K562 treated with DMSO at 1 percent for 24 hours (cell line): ENCODE measurements around the gene DKK3. TPM values are rescaled to one million over a fixed set of nuclear protein-coding genes. Genes with fewer than 3 reads are reported as not detected.

Experiments used
- total RNA-seq: library from RNA; unstranded; fragments of 300-600 nt; gene quantifications from 2 replicates; pipeline ENCODE4 v1.2.3, GENCODE V29; 2022; ENCODE audit warnings: low read depth; ENCODE audit not compliant: insufficient read depth

DKK3 gene
- not detected in 2 replicates for total RNA-seq

DNA sequence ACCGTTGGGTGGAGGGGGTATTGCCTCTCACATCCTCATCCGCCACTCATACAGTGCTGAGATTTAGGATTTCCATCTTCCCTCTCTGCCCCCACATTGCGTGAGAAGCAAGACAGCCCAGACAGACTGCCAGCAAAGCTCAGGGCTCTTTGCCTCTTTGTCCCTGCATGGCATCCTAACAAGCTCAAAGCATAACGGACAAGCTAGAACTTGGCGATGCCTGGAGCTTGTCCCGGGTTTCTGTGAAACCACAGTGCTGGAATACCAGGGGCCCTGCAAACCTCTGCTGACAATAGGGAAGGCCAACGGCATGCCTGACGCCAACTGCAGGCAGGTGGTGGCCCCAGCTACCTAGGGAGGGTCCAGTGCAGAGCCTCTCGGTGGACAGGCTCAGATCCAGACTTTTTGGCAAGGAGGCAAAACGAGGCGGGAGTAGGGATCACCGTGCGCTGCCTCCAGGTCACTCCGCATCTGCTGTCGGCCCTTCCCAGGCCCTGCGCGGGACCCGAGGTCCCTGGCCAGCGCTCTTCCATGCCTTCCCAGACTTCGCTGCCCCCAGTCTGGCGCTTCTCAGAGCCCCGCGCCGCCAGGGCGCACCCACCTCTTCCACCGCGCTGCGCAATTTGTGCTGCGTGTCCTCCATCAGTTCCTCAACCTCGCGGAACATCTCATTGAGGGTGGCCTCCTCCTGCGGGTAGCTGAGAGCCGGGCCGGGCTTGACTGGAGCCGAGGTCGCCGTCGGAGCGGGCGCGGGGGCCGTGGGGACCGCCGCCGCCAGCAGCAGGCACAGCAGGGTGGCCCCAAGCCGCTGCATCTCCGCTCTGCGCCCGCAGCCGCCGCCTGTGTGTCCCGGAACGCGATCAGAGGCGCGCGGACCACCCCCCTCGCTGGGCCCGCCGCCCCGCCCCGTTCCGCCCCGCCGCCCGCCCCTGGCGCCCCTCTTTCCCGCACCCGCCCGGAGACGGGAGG, at the start of gene DKK3:
Gene DKK3, minus strand, starts transcription at position 858 of the 969 bp plus-strand sequence. Its CDS starts 44 bp downstream, at position 814.

Other genes starting within 250 kb of the DKK3 start
- gene USP47, start 166.7 kb downstream of the DKK3 start, total RNA-seq: 30.1 and 32.5 TPM in 2 replicates
- 34.1 and 36.8 TPM in 2 replicates for gene MICAL2, start 102.0 kb upstream of the DKK3 start, total RNA-seq